ENCODE data around the gene EGFL6. TPM values are rescaled to one million over a fixed set of nuclear protein-coding genes. Genes with fewer than 3 reads are reported as not detected.

EGFL6 gene
- polyA plus RNA-seq, 1 experiment: not detected

- Histone ChIP-seq H3K4me3 (ENCODE audit: low read depth, low read length) (no peak overlapping the region), H3K27ac (ENCODE audit: low read depth, low read length) (no peak overlapping the region), H3K27me3 (ENCODE audit: control insufficient read depth, insufficient read depth, low read length) (no peaks in the 10 kb centered on the region), H3K9me3 (ENCODE audit: control insufficient read depth, insufficient read depth, low read length) (no peaks in the 10 kb centered on the region)
- DNase-seq (ENCODE audit: low read depth, low spot score): no peak
- ChIA-PET POLR2A (no interaction called here), CTCF (interaction anchor here (1.0 kb wide), 1 partner anchor 587 kb away, joined by 3 read pairs; no protein-coding TSS in a partner anchor)
- TF ChIP-seq, protein P1, sequence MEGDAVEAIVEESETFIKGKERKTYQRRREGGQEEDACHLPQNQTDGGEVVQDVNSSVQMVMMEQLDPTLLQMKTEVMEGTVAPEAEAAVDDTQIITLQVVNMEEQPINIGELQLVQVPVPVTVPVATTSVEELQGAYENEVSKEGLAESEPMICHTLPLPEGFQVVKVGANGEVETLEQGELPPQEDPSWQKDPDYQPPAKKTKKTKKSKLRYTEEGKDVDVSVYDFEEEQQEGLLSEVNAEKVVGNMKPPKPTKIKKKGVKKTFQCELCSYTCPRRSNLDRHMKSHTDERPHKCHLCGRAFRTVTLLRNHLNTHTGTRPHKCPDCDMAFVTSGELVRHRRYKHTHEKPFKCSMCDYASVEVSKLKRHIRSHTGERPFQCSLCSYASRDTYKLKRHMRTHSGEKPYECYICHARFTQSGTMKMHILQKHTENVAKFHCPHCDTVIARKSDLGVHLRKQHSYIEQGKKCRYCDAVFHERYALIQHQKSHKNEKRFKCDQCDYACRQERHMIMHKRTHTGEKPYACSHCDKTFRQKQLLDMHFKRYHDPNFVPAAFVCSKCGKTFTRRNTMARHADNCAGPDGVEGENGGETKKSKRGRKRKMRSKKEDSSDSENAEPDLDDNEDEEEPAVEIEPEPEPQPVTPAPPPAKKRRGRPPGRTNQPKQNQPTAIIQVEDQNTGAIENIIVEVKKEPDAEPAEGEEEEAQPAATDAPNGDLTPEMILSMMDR (IDR thresholded peaks at IDR 0.05; ENCODE audit: low read depth, low read length): no peak
These were observed 35.7 kb upstream of the EGFL6 start for GRCh38 chrX:13533726-13534125.

DNA sequence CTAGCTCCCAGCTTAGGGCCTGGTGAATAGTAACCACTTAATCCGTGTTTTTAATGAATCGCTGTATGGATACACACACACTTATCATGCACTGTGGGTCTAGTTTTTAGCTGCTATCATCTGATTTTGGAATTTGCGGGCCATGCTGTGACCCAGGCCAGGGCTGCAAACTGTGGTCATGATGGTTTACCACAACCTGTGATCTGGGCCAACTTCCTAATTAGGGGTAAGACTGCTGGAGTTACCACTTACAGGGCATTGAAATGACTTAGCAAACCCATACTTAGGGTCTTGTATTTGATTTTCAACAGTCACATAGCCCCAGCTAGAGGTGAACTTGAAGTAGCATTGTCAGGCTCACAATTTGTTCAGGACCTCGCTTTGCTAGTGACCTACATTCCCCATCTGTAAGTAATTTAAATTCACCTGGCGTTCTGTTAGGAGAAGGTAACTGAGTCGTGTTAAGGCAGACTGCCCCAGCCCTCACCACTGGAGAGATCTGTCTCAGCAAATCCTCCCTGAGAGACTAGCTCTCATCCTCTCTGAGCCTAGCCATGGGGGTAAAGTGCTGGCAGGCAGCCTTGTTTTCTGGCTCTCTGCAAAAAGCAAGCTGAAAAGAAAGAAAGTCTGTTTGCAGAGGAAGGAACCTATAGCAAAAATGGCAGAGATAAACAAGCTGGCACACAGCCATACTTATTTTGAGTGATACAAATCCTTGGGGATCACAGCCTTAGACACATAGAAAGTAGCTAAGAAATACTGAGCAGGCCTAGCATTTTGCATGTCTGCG lies 33.8 kb upstream of the EGFL6 start:
- H3K4me3 ChIP-seq (ENCODE audit: low read depth, low read length): no peak overlapping the region
- ChIA-PET CTCF (interaction anchor here (0.8 kb wide), 1 partner anchor 29 kb away, joined by 4 read pairs; no protein-coding TSS in a partner anchor), POLR2A (no interaction called here)
- H3K27me3 ChIP-seq (ENCODE audit: control insufficient read depth, insufficient read depth, low read length): no peaks in the 10 kb centered on the region
- TF ChIP-seq, protein P1 (IDR thresholded peaks at IDR 0.05; ENCODE audit: low read depth, low read length): no peak
- no peak for DNase-seq (ENCODE audit: low read depth, low spot score)
- H3K9me3 ChIP-seq (ENCODE audit: control insufficient read depth, insufficient read depth, low read length): no peaks in the 10 kb centered on the region
- H3K27ac ChIP-seq (ENCODE audit: low read depth, low read length): no peak overlapping the region

- H3K4me3 ChIP-seq (ENCODE audit: low read depth, low read length): no peak overlapping the region
- no peaks in the 10 kb centered on the region for H3K27me3 ChIP-seq (ENCODE audit: control insufficient read depth, insufficient read depth, low read length)
- ChIA-PET POLR2A (no interaction called here), CTCF (interaction anchor here (0.8 kb wide), 1 partner anchor 30 kb away, joined by 4 read pairs; no protein-coding TSS in a partner anchor)
- TF ChIP-seq, protein P1 (IDR thresholded peaks at IDR 0.05; ENCODE audit: low read depth, low read length): no peak
- DNase-seq (ENCODE audit: low read depth, low spot score): no peak
- H3K9me3 ChIP-seq (ENCODE audit: control insufficient read depth, insufficient read depth, low read length): no peaks in the 10 kb centered on the region
- no peak overlapping the region for H3K27ac ChIP-seq (ENCODE audit: low read depth, low read length)
These were observed 32.9 kb upstream of the EGFL6 start for GRCh38 chrX:13536551-13536950.

DNA sequence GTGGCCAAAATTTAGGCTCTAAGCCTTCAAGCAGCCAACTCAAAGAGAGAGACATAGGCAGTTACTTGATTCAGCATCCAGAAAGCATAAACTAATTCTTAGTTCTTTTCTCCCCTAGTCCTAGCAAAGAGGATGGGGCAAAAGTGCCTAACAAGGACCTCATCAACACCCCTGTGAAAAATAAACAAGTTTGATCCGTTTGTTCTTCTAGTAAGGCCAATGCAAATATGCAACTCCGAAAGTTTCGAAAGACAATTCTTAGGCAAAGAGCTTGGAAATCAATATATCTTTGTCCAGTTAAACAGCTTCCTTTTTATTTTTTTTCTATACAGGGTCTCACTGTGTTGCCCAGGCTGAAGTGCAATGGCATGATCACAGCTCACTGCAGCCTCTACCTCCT lies 31.0 kb upstream of the EGFL6 start:
- ChIA-PET POLR2A (no interaction called here), CTCF (no interaction called here)
- no peak overlapping the region for H3K27ac ChIP-seq (ENCODE audit: low read depth, low read length)
- no peak overlapping the region for H3K4me3 ChIP-seq (ENCODE audit: low read depth, low read length)
- TF ChIP-seq, protein P1 (IDR thresholded peaks at IDR 0.05; ENCODE audit: low read depth, low read length): no peak
- H3K27me3 ChIP-seq (ENCODE audit: control insufficient read depth, insufficient read depth, low read length): no peaks in the 10 kb centered on the region
- DNase-seq (ENCODE audit: low read depth, low spot score): no peak
- no peaks in the 10 kb centered on the region for H3K9me3 ChIP-seq (ENCODE audit: control insufficient read depth, insufficient read depth, low read length)

DNA sequence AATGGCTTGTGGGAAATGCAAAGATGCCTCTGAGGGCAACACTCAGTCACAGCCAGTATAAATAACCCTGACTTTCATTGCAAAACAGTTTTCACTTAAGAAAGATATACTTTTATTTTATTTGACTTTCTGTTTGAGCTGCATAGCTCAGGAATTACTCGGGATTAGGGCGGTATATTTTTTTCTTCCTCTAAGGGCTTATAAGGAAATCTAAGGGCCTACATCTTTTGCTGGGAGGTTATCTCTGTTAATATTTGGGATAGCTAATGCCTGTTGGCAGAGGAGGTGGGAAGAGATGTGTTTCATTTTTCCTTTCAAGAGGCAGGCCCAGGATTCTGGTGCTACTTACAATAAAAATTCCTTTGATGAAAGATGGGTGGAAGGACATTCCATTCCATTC lies 28.8 kb upstream of the EGFL6 start:
- ChIA-PET CTCF (no interaction called here), POLR2A (no interaction called here)
- Histone ChIP-seq H3K27ac (ENCODE audit: low read depth, low read length) (no peak overlapping the region), H3K9me3 (ENCODE audit: control insufficient read depth, insufficient read depth, low read length) (no peaks in the 10 kb centered on the region), H3K4me3 (ENCODE audit: low read depth, low read length) (no peak overlapping the region), H3K27me3 (ENCODE audit: control insufficient read depth, insufficient read depth, low read length) (no peaks in the 10 kb centered on the region)
- TF ChIP-seq, protein P1 (IDR thresholded peaks at IDR 0.05; ENCODE audit: low read depth, low read length): no peak
- no peak for DNase-seq (ENCODE audit: low read depth, low spot score)
